H9 (cell line): ENCODE data around the gene SYNE2. TPM values are rescaled to one million over a fixed set of nuclear protein-coding genes. Genes with fewer than 3 reads are reported as not detected.

Source experiments
- DNase-seq: peaks from one replicate; pipeline ENCODE4 v3.0.0-alpha.2; 2017
- H2AFZ ChIP-seq: one replicate; pipeline ENCODE4 v1.6.1; 2013; ENCODE audit warnings: mild to moderate bottlenecking, low read length, control low read depth, moderate library complexity
- H2AK5ac ChIP-seq: 2 replicates; pipeline ENCODE4 v1.6.1; 2013; ENCODE audit warnings: low read length, control low read depth, mixed read lengths; ENCODE audit not compliant: insufficient read length
- H2BK120ac ChIP-seq: one replicate; pipeline ENCODE4 v1.6.1; 2013; ENCODE audit warnings: low read depth, mild to moderate bottlenecking, low read length, control low read depth, inconsistent platforms; ENCODE audit not compliant: poor library complexity, severe bottlenecking
- H2BK12ac ChIP-seq: 2 replicates; pipeline ENCODE4 v1.6.1; 2013; ENCODE audit warnings: low read length, control low read depth, mixed read lengths, low read depth; ENCODE audit not compliant: insufficient read length
- H2BK15ac ChIP-seq: 2 replicates; pipeline ENCODE4 v1.6.1; 2013; ENCODE audit warnings: low read depth, low read length, control low read depth
- H2BK20ac ChIP-seq: one replicate; pipeline ENCODE4 v1.6.1; 2013; ENCODE audit warnings: low read depth, mild to moderate bottlenecking, low read length, control low read depth, inconsistent platforms; ENCODE audit not compliant: poor library complexity, severe bottlenecking
- H2BK5ac ChIP-seq: 2 replicates; pipeline ENCODE4 v1.6.1; 2013; ENCODE audit warnings: low read length, control low read depth, mixed read lengths; ENCODE audit not compliant: insufficient read length
- H3K14ac ChIP-seq: 2 replicates; pipeline ENCODE4 v1.6.1; 2013; ENCODE audit warnings: low read length, control low read depth; ENCODE audit not compliant: insufficient read depth
- H3K18ac ChIP-seq: 2 replicates; pipeline ENCODE4 v1.6.1; 2013; ENCODE audit warnings: low read depth, mild to moderate bottlenecking, mixed read lengths, low read length, control low read depth; ENCODE audit not compliant: insufficient read length
- H3K23ac ChIP-seq: 2 replicates; pipeline ENCODE4 v1.6.1; 2013; ENCODE audit warnings: low read length, control low read depth, mixed read lengths, low read depth; ENCODE audit not compliant: insufficient read length
- H3K23me2 ChIP-seq: 2 replicates; pipeline ENCODE4 v1.6.1; 2013; ENCODE audit warnings: low read depth, mild to moderate bottlenecking, mixed read lengths, low read length, control low read depth; ENCODE audit not compliant: insufficient read length, poor library complexity, severe bottlenecking
- H3K27ac ChIP-seq: 2 replicates; pipeline ENCODE4 v1.5.1; 2013; ENCODE audit warnings: low read length, control low read depth, mixed read lengths, low read depth; ENCODE audit not compliant: insufficient read length
- H3K27me3 ChIP-seq: 2 replicates; pipeline ENCODE4 v1.6.1; 2013; ENCODE audit warnings: low read length, control low read depth, inconsistent platforms; ENCODE audit not compliant: insufficient read depth
- H3K4ac ChIP-seq: 2 replicates; pipeline ENCODE4 v1.6.1; 2013; ENCODE audit warnings: low read depth, mild to moderate bottlenecking, control low read depth, inconsistent platforms, low read length, moderate library complexity
- H3K4me1 ChIP-seq: 2 replicates; pipeline ENCODE4 v1.6.1; 2013; ENCODE audit warnings: low read length, control low read depth, inconsistent platforms; ENCODE audit not compliant: insufficient read depth
- H3K4me2 ChIP-seq: 2 replicates; pipeline ENCODE4 v1.6.1; 2013; ENCODE audit warnings: low read length, control low read depth, mixed read lengths; ENCODE audit not compliant: insufficient read length, insufficient read depth
- H3K56ac ChIP-seq: 2 replicates; pipeline ENCODE4 v1.6.1; 2013; ENCODE audit warnings: low read depth, mild to moderate bottlenecking, mixed read lengths, low read length, control low read depth; ENCODE audit not compliant: insufficient read length
- H3K79me1 ChIP-seq: 2 replicates; pipeline ENCODE4 v1.6.1; 2013; ENCODE audit warnings: low read depth, mild to moderate bottlenecking, moderate library complexity, low read length, control low read depth, inconsistent platforms; ENCODE audit not compliant: insufficient read depth, poor library complexity, severe bottlenecking
- H3K79me2 ChIP-seq: 2 replicates; pipeline ENCODE4 v1.6.1; 2013; ENCODE audit warnings: low read length, control low read depth, inconsistent platforms; ENCODE audit not compliant: insufficient read depth
- H3K9ac ChIP-seq: 2 replicates; pipeline ENCODE4 v1.6.1; 2013; ENCODE audit warnings: low read length, control low read depth, mixed read lengths; ENCODE audit not compliant: insufficient read length; ENCODE audit errors: extremely low read depth
- H3K9me3 ChIP-seq: one replicate; pipeline ENCODE4 v1.6.1; 2013; ENCODE audit warnings: low read depth, low read length, inconsistent platforms; ENCODE audit not compliant: control insufficient read depth
- H3T11ph ChIP-seq: one replicate; pipeline ENCODE4 v1.6.1; 2013; ENCODE audit warnings: mild to moderate bottlenecking, low read length, control low read depth, inconsistent platforms
- H4K20me1 ChIP-seq: one replicate; pipeline ENCODE4 v1.6.1; 2013; ENCODE audit not compliant: control insufficient read depth, insufficient read length, insufficient read depth
- H4K5ac ChIP-seq: 2 replicates; pipeline ENCODE4 v1.6.1; 2013; ENCODE audit warnings: low read depth, mild to moderate bottlenecking, mixed read lengths, low read length, control low read depth; ENCODE audit not compliant: insufficient read length
- H4K8ac ChIP-seq: replicated peaks from 2 replicates; pipeline ENCODE4 v1.6.1; 2013; ENCODE audit warnings: low read length, control low read depth, mixed read lengths, low read depth; ENCODE audit not compliant: insufficient read length
- H4K91ac ChIP-seq: 2 replicates; pipeline ENCODE4 v1.6.1; 2013; ENCODE audit warnings: low read depth, mild to moderate bottlenecking, moderate library complexity, mixed read lengths, low read length, control low read depth; ENCODE audit not compliant: insufficient read length
- H3K27ac Mint-ChIP-seq, 3 experiments: 2 replicates in 2 of 3; 3 replicates in 1 of 3; pipeline ENCODE4 v1.8.0; 2020 to 2021; ENCODE audit warnings: mixed read lengths in 3 of 3, mild to moderate bottlenecking in 1 of 3, moderate library complexity in 1 of 3
- H3K27me3 Mint-ChIP-seq: 2 replicates; pipeline ENCODE4 v1.8.0; 2021; ENCODE audit warnings: low read depth, mild to moderate bottlenecking, moderate library complexity, mixed read lengths
- H3K36me3 Mint-ChIP-seq, 3 experiments: 2 replicates in 2 of 3; 3 replicates in 1 of 3; pipeline ENCODE4 v1.8.0; 2020 to 2021; ENCODE audit warnings: low read depth in 3 of 3, mixed read lengths in 3 of 3; ENCODE audit not compliant: insufficient read depth in 1 of 3
- H3K4me1 Mint-ChIP-seq, 2 experiments: 2 replicates each; pipeline ENCODE4 v1.8.0; 2020; ENCODE audit warnings: mixed read lengths in 2 of 2
- H3K4me3 Mint-ChIP-seq, 2 experiments: 2 replicates in 1 of 2; 3 replicates in 1 of 2; pipeline ENCODE4 v1.8.0; 2020 to 2021; ENCODE audit warnings: mild to moderate bottlenecking in 2 of 2, mixed read lengths in 2 of 2, moderate library complexity in 1 of 2
- H3K9me3 Mint-ChIP-seq, 2 experiments: 2 replicates in 1 of 2; 3 replicates in 1 of 2; pipeline ENCODE4 v1.8.0; 2020; ENCODE audit warnings: mild to moderate bottlenecking in 2 of 2, mixed read lengths in 2 of 2, moderate library complexity in 1 of 2
- CTCF ChIP-seq: fragments of 200-600 bp; sonication (generic); conservative IDR thresholded peaks from 3 replicates; pipeline ENCODE4 v1.8.0; 2021; ENCODE audit warnings: antibody characterized with exemption, mild to moderate bottlenecking
- WGBS: extraction: QIAGEN DNeasy Blood & Tissue Kit; methylation state at CpG from one replicate; pipeline ENCODE4 v1.1.7; 2013; ENCODE audit warnings: missing lambda C conversion rate, low lambda C conversion rate, mixed read lengths; ENCODE audit not compliant: insufficient read length; ENCODE audit errors: extremely low coverage; 5-methylcytosine and 5-hydroxymethylcytosine counted together
- total RNA-seq: library from RNA; stranded (reverse); gene quantifications from 2 replicates; pipeline ENCODE4 v1.2.1, GENCODE V29; 2021

Gene SYNE2
- total RNA-seq, 1 experiment from 2014 or later: 43.3 TPM

GRCh38 chr14:63890553-63890952, 37.7 kb downstream of the SYNE2 start:
- no peak for DNase-seq
- no peak overlapping the region for H3K56ac ChIP-seq
- H3K9me3 ChIP-seq: no peaks in the 10 kb centered on the region
- no peak overlapping the region for H2BK15ac ChIP-seq
- no peak overlapping the region for H2BK5ac ChIP-seq
- H2BK12ac ChIP-seq: peak overlapping the region; percentile 38
- H3K4me1 ChIP-seq: peaks cover 9% of the 10 kb centered on the region; the same call in 1 of the 2 replicates
- H3K4ac ChIP-seq: no peak overlapping the region
- peaks cover 0 to 6% (median 3%) of the 10 kb centered on the region in 3 experiments; a peak in 3 of 7 replicates for H3K36me3 Mint-ChIP-seq
- H2AK5ac ChIP-seq: no peak overlapping the region
- no peak overlapping the region for H3K9ac ChIP-seq
- H2AFZ ChIP-seq: no peak overlapping the region
- H3K79me2 ChIP-seq: peaks cover 1% of the 10 kb centered on the region; the same call in 1 of the 2 replicates
- peak overlapping the region; percentile 59 to 99 (median 95); a peak in 5 of 7 replicates for H3K27ac Mint-ChIP-seq
- H3K23me2 ChIP-seq: no peaks in the 10 kb centered on the region
- no peak overlapping the region for H4K91ac ChIP-seq
- no peak overlapping the region for H4K8ac ChIP-seq
- WGBS: no CpG with 5 or more reads among the region's 1 CpG
- peak overlapping the region; percentile 64 for H3K27ac ChIP-seq
- no peak overlapping the region for H3K18ac ChIP-seq
- no peaks in the 10 kb centered on the region for H3K9me3 Mint-ChIP-seq
- no peak overlapping the region for H2BK20ac ChIP-seq
- H3K4me2 ChIP-seq: peak overlapping the region; percentile 66
- peaks cover 35 to 40% of the 10 kb centered on the region in 2 experiments for H3K4me1 Mint-ChIP-seq
- no peaks in the 10 kb centered on the region for H3K27me3 ChIP-seq
- no peak overlapping the region for H3T11ph ChIP-seq
- H3K27me3 Mint-ChIP-seq: no peaks in the 10 kb centered on the region; the same call in 1 of the 2 replicates
- no peak for TF ChIP-seq CTCF
- no peaks in the 10 kb centered on the region for H4K20me1 ChIP-seq
- no peak overlapping the region for H3K23ac ChIP-seq
- H3K79me1 ChIP-seq: peaks cover 2% of the 10 kb centered on the region
- no peak overlapping the region for H2BK120ac ChIP-seq
- peak overlapping the region; percentile 50 to 66 for H3K4me3 Mint-ChIP-seq
- no peak overlapping the region for H4K5ac ChIP-seq
- H3K14ac ChIP-seq: no peak overlapping the region
